HG03045 (cell line): ENCODE results near the gene XRCC5.
A peak's percentile ranks its signal among the peaks of the same experiment; 100 is the strongest.
"Not testable (repeated sequence)": the region's sequence is repeated elsewhere in the genome, so short reads cannot be mapped to it uniquely, and the experiment has no call there.

Experiments used
- ATAC-seq: cut with Tn5 transposase; IDR thresholded peaks from one replicate; pipeline ENCODE4 v1.9.1; 2021; ENCODE audit warnings: mild to moderate bottlenecking, moderate library complexity; ENCODE audit not compliant: unreplicated experiment

Gene XRCC5

DNA sequence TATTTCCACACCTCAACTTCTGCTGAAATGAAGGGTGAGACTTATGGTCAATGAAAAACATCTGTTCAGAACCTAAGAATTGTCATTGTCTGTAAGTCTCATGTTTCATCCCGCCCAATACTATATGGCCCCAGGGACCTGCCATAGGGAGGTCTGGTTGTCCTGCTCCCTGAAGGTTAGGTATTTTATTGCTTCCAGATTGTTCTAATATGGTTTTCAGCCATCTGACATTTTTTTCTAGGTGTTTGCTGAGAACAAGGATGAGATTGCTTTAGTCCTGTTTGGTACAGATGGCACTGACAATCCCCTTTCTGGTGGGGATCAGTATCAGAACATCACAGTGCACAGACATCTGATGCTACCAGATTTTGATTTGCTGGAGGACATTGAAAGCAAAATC, 7.3 kb downstream of the XRCC5 start:
- no peak for ATAC-seq

DNA sequence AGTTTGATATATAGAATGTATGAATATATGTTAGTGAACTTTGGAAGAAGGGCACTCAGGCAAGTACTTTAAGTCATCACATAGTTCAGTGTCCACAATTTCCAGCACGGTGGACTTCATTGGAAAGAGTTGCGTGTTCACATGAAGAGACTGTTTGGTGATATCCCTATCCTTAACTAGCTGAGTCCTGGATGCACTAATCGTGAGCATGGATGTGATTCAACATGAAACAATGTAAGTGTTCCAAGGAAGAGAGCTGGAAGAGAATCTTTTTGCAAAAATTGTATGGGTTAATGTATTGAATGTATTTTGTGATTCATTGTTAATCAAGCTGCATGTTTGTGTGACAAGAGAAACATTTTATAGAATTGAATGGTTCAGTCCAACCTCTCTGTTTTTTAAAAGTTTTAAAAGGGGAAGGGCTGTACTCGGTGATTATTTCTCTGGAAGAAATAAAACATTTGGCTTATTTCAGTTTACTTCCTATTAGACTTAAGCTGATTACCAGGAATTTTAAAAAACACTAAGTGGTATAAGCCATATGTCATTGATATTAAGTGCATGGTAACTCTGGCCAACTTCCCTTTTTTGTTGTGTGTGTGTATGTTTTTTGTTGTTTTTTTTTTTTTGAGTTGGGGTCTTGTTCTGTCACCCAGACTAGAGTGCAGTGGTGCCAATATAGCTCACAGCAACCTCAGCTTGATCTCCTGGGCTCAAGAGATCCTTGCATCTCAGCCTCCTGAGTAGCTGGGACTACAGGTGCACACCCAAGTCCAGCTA, 8.6 kb downstream of the XRCC5 start:
- no peak for ATAC-seq

DNA sequence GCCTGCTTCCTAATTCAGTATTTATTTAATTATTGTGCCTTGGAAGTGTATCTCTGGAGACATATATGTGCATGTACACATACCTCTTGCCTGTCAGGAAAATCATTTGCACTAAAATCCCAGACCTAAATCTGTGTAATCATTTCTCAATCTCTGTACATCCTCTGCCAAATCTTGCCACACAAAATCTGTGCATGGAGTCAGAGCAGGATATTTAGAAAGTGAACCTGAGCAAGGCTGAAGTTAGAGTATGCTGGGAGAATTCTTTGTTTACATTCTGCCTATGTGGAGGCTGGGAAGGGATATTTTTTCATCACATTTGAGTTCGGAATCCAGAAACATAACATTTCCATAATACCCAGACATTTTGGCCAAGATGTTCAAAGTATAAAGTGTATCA, 9.3 kb downstream of the XRCC5 start:
- no peak for ATAC-seq

DNA sequence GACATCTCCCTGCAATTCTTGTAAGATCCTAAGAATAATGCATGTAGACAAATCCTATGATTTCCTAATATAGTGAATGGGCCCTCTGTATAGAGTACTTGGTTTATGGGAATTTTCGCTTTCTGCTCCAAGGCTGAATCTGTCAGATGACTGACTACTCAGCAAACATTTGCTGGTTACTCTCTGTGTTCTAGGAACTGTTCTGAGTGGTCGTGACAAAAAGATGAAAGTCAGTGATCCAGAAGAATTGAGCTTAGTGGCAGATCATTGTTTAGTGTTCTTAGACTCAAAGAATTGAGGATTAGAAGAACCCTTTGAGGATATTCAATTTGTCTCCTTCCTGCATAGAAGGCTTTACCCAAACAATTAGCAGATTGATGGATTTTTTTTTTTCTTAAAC, 10.0 kb downstream of the XRCC5 start:
- no peak for ATAC-seq

DNA sequence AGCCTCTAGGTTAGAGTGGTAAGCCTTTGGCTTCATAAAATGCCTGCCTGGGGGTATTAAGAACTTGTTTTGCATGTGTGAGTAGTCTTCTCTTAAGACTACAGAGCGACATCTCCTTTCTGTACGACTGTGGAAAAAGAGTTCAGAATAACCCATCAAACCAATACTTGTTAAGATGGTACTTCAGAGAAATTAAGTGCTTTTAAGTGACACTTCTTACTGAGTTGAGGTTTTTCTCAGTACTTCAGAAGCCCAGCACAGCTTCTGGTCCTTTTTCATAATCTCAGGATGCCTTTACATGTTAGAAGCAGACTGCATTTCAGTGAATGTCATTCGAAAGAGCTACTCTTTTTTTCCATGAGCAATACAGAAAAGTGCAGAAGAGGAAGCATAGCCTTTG, 10.8 kb downstream of the XRCC5 start:
- ATAC-seq = no peak

DNA sequence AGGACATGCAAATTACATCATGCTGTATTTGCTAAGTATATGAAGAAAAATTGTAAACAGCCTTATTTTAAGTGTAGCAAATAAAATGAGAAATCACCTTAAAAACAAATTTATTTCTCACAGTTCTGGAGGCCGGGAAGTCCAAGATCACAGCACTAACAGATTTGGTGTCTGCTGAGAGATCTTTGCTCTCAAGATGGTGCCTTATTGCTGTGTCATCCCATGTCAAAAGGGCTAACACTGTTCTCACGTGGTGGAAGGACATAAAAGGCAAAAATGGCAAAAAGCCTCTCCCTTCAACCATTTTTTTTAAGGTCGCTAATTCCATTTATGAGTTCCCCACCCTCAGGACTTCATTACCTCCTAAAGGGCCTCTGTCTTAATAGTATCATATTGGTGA, 12.1 kb downstream of the XRCC5 start:
- ATAC-seq = no peak

DNA sequence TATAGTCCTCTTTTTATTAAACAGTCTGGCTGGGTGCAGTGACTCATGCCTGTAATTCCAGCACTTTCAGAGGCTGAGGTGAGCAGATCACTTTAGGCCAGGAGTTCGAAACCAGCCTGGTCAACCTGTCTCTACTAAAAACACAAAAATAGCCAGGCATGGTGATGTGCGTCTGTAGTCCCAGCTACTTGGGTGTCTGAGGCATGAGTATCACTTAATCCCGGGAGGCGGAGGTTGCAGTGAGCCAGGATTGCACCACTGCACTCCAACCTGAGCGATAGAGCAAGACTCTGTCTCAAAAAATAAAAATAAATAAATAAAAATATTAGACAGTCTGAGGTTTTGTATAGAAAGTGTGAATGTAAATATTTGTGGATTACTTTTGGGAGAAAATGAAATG, 17.8 kb downstream of the XRCC5 start:
- ATAC-seq = no peak

DNA sequence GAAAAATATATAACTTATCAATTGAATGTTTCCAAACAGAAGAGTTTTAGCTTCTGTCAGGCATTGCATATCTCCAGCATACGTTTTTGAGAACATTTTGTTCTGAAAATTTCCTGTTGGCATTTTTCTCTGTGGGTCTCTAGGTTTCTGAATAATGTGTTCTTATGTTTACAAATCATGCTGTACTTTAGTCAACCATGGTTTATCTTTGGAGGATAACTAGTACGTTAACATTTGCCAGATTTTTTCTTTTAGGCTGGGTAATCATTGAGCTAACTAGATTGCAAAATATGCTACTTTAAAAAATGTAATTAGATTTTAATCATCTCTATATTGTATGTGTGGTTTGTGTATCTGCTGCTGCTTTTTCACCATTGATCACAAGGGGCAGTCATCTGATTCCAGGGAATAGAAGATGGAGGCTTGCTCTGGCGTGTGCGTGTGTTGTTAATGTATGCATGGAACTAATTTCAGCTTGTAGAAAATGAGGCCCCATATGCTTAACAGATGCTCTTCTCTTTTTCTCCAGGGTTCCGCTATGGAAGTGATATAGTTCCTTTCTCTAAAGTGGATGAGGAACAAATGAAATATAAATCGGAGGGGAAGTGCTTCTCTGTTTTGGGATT, 21.3 kb downstream of the XRCC5 start:
- ATAC-seq = no peak

DNA sequence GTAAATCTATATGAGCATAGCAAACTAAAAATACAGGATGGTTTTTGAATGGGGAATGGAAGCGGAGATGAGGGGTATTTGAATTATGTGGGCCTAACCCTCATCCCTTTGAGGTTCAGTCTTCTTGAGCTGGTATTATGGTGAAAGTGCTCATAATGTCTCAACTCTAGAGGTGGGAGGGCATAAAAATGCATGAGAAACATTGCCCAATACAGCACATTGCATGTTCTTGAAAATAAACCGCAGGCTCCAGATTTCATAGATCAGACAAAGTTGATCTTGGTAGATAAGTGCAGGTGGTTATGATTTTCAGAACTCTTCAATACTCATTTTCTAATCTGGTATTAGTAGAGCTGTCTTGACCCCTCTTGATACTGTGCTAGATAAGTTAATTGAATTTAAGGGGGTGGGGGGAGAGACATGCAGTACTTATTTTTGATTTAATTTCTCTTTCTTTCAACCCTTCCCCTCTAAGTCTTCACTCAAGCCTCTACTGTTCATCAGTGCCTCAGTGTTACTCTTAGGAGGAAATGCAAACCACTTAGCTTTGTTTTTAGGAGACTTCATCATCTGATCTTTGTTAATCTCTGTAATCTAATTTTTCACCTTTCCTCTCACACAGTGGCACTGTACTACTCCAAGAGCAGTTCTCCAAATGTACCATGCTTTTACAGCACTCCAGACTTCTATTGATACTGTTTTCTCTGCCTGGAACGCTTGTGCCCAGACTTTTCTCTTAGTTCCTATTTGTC, 22.2 kb downstream of the XRCC5 start:
- ATAC-seq = no peak

DNA sequence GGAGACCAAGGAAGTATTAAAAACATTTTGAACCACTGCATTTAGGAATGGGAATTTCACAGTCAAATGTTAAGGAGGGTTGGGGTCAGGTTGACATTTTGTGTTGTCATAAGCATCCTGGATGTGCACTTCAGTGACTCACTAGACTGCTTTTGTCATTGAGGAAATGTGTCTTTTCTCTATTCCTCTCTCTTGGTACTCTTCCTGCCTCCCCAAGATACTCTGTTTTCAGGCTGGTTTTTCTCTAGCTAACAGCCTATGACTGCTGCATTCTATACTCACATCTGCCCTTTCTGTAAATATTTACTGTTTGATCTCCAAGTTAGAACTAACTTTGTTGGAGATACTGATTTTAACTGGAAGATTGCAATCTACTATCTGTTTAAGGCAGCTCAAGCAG, 23.4 kb downstream of the XRCC5 start:
- no peak for ATAC-seq

DNA sequence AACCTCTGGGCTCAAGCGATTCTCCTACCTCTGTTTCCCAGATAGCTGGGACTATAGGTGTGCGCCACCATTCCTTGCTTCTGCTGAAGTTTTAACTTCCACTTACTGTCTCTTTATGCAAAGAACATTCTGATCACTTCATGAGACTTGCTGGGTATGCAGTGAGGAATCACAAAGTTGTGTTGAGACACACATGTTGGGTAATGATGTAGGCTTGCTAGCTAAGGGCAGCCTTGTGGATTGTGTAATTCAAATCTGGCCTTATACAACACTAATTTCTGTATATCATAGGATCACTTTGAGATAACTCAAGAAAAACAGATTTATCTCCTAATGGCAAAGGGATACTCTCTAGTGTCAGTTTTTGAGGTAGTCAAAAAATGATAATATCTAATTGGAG, 24.2 kb downstream of the XRCC5 start:
- ATAC-seq = no peak

DNA sequence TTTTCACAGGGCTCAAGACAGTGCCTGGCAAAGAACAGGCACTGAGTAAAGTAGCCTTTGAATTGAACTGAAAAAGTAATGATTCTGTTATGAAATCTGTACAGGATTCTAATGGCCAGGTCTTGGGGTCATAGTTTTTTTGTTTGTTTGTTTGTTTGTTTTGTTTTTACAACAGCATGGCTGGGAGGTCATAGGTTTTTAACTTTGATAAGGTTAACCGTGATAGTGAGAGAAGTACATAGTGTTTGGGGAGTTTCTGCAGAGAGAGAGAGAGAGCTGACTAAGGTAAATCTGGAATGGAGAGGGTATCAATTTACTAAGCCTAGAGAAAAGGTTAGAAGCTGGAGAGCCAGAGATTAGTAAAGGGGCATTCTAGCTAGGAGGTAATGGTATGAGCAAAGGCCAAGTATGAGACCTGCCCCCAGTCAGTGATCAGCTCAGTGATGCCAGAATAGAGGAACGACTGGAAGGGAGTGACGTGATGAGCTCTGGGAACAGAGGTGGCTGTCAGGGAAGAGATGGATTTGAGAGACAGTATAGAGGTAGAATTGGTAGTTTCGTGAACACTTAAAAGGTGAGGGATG, 25.9 kb downstream of the XRCC5 start:
- ATAC-seq = no peak

DNA sequence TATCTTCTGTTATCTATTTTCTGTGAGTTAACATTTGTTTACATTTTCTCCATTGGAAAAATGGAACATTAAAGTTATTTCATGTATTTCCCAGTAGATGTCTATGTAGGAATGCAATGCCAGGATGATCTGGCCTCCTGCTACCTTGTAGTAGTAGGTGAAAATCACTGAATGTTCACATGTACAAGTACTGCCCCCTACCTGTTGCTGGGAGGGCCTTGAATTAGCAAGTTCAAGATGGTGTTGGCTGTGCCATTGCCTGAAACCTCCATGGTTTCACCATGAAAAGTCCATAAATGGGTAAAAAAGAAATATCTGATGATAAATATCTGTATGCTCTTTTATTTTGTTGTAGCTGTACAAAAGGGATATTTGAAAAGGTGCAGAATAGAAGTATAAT, 30.7 kb downstream of the XRCC5 start:
- no peak for ATAC-seq

DNA sequence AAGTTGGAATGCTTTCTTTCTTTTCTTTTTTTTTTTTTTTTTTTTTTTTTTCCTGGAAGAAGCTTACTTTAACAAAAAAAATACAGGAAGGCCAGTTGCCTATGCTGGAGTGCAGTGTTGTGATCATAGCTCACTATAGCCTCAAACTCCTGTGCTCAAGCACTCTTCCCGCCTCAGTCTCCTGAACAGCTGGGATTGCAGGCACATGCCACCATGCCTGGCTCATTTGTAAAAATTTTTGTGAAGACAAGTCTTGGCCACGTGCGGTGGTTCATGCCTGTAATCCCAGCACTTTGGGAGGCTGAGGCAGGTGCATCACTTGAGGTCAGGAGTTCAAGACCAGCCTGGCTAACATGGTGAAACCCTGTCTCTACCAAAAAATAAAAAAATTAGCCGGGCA, 32.4 kb downstream of the XRCC5 start:
- ATAC-seq = not testable (repeated sequence)

DNA sequence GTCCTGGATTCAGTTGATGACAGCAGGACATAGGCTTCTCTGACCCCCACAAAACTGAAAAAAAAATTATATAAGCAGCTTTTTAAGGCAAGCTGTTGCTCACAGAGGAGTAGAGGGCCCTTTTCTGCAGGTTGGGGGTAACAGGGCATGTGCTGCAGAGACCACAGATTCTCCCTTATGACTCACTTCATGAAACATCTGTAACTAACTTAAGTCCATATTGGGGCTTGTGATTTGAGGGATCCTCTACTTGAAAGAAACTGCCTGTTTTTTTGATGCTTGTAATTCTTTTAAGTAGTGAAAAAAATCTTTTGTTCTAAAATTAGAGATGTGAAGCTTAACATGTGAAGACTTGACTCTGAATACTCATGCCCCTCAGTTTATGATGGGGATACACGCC, 33.4 kb downstream of the XRCC5 start:
- ATAC-seq = peak; percentile 98

DNA sequence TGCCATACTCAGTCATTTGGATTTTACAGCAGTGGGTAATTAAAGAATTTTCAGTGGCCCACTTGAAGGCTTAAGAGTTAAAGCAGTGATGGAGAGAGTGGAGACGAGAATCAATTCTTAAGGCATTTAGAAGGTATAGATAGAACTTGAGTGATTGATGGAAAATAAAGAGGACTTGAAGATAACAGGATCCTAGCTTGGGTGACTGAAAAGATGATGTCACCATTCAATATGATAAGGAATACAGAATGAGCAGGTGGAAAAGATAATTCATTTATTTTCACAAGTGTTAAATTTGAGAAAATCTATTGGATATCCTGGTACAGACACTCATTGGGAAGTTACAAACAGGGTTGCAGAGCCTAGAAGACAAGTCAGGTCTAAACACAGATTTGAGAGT, 35.2 kb downstream of the XRCC5 start:
- ATAC-seq = no peak

DNA sequence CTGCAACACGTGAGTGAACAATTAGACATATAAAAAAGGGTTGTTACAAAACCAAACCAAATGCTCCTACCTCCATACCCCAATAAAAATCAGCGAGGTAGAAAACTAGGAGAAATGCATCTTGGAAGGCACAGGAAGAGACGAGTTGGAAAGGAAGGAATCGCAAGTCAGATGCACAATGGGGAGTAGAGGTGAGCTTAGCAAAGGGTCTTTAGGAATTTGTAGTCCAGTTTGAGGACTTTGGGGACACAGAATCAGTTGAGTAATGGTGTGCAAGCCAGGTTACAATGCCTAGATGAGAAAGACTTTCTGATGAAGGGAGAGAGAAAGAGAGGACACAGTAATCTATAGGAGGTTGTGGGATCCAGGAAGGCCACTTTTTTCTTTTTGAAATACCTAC, 35.7 kb downstream of the XRCC5 start:
- no peak for ATAC-seq

DNA sequence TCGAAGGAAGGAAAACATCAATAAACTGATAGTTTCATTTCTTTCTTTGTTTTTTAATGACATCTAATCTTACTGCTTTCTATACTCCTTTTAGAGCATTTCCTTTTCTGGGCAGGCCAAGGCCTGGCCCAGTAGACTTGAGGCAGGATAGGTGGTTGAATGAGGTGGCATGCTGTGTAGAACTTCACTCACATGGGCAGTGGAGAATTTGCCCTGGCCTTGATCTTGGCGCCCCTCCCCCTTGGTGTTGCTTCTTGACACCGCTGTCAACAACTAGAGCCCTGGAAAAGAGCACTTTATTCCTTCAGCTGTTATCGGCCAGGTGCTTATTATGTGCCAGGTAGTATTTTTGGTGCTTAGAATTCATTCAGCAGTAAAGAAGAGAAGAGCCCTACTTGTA, 37.4 kb downstream of the XRCC5 start:
- no peak for ATAC-seq

DNA sequence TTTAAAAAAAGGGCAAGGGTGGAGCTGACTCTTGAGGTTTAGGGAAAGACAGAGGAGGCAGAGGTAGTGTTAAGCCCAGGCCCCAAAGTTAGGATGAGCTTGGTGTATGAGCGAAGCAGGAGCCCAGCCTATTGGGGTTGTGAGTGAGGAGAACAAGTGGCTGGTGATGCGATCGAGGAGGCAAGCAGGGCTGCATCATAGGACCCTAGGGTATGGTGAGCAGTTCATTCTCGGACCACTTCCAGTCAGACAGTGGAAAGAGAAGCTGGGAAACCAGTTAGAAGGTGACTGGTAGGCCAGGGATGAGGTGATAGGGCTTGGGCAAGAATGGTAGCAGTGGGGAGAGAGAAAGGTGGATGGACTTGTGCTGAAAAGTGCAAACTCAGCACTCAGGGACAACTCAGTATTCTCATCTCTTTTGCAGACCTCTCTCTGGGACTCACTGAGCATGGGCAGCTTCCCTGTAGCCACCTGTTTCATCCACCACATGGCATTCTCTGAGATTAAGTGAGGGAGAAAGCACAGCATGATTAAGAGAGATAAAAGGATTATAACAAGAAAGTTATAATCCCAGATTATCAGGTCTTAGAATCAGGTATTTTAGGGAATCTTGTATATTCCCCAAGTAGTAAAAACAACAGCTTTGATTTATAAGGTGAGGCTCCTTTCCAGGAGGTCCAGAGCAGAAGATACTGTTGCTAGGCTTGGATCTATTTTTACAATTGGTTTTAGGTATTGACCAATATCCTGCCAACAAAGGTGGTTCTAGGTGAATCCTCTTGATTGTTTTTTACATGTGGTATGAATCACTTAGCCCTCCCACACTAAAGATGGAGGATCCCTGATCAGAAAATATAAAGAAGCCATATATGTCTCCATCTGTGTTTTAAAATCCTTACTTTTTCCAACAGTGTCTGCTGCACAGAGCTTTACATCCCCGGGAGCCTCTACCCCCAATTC, 38.3 kb downstream of the XRCC5 start:
- no peak for ATAC-seq

DNA sequence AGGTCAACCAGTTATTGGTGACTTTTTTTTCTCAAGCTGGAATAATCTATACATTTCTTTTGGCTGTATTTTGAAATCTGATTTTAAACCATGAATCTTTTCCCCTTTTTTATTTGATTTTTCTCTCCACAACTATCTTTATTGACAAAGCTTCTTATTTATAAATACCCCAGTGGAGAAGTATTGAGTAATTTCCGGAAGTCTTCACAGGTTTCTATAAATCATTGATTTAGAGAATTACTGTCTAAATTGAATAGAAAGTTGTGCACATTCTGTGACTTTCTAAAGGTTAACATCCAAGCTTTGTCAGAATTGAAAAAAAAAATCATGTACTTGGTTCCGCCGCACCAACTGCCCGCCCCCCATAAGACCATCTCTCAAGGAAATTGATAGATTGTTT, 39.8 kb downstream of the XRCC5 start:
- no peak for ATAC-seq

DNA sequence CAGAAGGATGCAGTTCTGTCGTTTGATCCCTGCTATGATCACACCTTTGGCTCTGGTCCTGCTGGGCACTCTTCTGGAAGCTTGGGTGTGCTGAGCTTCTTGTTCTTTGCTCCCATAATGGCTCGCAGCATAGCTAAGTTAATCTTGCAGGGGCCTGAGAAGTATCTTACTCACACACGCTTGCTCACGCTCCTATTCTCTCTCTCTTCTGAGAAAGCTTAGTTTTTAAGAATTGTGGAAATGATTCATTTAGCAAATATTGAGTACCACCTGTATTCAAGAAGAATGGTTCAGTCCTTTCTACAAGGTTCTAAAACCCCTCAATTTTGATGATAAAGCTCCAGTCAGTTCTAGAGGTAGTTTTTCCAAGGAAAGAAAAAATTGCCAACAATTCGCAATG, 40.6 kb downstream of the XRCC5 start:
- ATAC-seq = no peak
